HEK293 (cell line): Measurements from ENCODE around the gene EPHB3.
A peak's percentile ranks its signal among the peaks of the same experiment; 100 is the strongest.

Experiments used
- BCL11B ChIP-seq: fragments of 450-650 bp; formaldehyde crosslinking; IDR thresholded peaks from 2 replicates; pipeline ENCODE4 v1.5.1; 2016; ENCODE audit warnings: low read depth, missing biosample characterization, missing genetic modification characterization
- GLIS1 ChIP-seq: fragments of 450-650 bp; formaldehyde crosslinking; IDR thresholded peaks from 2 replicates; pipeline ENCODE4 v1.5.1; 2016; ENCODE audit warnings: missing biosample characterization, missing genetic modification characterization
- GLIS2 ChIP-seq: fragments of 450-650 bp; formaldehyde crosslinking; IDR thresholded peaks from 2 replicates; pipeline ENCODE4 v1.5.1; 2016; ENCODE audit warnings: missing biosample characterization, missing genetic modification characterization
- HIC1 ChIP-seq: fragments of 450-650 bp; formaldehyde crosslinking; IDR thresholded peaks from 2 replicates; pipeline ENCODE4 v1.5.1; 2016; ENCODE audit warnings: missing biosample characterization, missing genetic modification characterization
- IKZF3 ChIP-seq: fragments of 450-650 bp; IDR thresholded peaks from 2 replicates; pipeline ENCODE4 v1.5.0; 2018; ENCODE audit warnings: missing biosample characterization, mild to moderate bottlenecking, missing genetic modification characterization, moderate library complexity
- KLF16 ChIP-seq: fragments of 450-650 bp; formaldehyde crosslinking; IDR thresholded peaks from 2 replicates; pipeline ENCODE4 v1.5.1; 2017; ENCODE audit warnings: missing biosample characterization, missing genetic modification characterization
- MEIS1 ChIP-seq: sonication (generic); formaldehyde crosslinking; IDR thresholded peaks from 2 replicates; pipeline ENCODE4 v1.8.1; 2022; ENCODE audit warnings: missing genetic modification reagents, mild to moderate bottlenecking, borderline replicate concordance
- SETDB1 ChIP-seq: IDR thresholded peaks from one replicate; pipeline ENCODE4 v1.6.1; 2017; ENCODE audit warnings: mild to moderate bottlenecking, low read length, moderate library complexity, mixed read lengths; ENCODE audit not compliant: insufficient read length
- SP2 ChIP-seq: fragments of 450-650 bp; formaldehyde crosslinking; IDR thresholded peaks from 2 replicates; pipeline ENCODE4 v1.5.1; 2016; ENCODE audit warnings: missing biosample characterization, missing genetic modification characterization
- SP3 ChIP-seq: fragments of 450-650 bp; formaldehyde crosslinking; IDR thresholded peaks from 2 replicates; pipeline ENCODE4 v1.5.1; 2016; ENCODE audit warnings: missing biosample characterization, missing genetic modification characterization
- SP7 ChIP-seq: fragments of 450-650 bp; formaldehyde crosslinking; IDR thresholded peaks from 2 replicates; pipeline ENCODE4 v1.5.1; 2016; ENCODE audit warnings: missing biosample characterization, missing genetic modification characterization
- TCF7L2 ChIP-seq: IDR thresholded peaks from 2 replicates; pipeline ENCODE4 v1.6.1; 2011; ENCODE audit warnings: low read depth, mild to moderate bottlenecking, inconsistent platforms, low read length, moderate library complexity, borderline replicate concordance
- YY1 ChIP-seq: fragments of 450-650 bp; formaldehyde crosslinking; IDR thresholded peaks from 2 replicates; pipeline ENCODE4 v1.5.1; 2018; ENCODE audit warnings: missing biosample characterization, missing genetic modification characterization
- ZBTB11 ChIP-seq: fragments of 450-650 bp; formaldehyde crosslinking; conservative IDR thresholded peaks from 2 replicates; pipeline ENCODE4 v1.5.1; 2016; ENCODE audit warnings: low read depth, missing biosample characterization, missing genetic modification characterization
- ZBTB17 ChIP-seq: fragments of 450-650 bp; formaldehyde crosslinking; IDR thresholded peaks from 2 replicates; pipeline ENCODE4 v1.5.1; 2016; ENCODE audit warnings: missing biosample characterization, missing genetic modification characterization
- ZBTB48 ChIP-seq: fragments of 450-650 bp; formaldehyde crosslinking; IDR thresholded peaks from 2 replicates; pipeline ENCODE4 v1.5.1; 2016; ENCODE audit warnings: missing biosample characterization, missing genetic modification characterization
- ZFHX2 ChIP-seq: fragments of 450-650 bp; formaldehyde crosslinking; conservative IDR thresholded peaks from 2 replicates; pipeline ENCODE4 v1.5.1; 2016; ENCODE audit warnings: missing biosample characterization, missing genetic modification characterization
- ZNF133 ChIP-seq: fragments of 450-650 bp; formaldehyde crosslinking; IDR thresholded peaks from 2 replicates; pipeline ENCODE4 v1.5.1; 2016; ENCODE audit warnings: missing biosample characterization, missing genetic modification characterization
- ZNF280C ChIP-seq: fragments of 450-650 bp; formaldehyde crosslinking; IDR thresholded peaks from 2 replicates; pipeline ENCODE4 v1.5.1; 2016; ENCODE audit warnings: missing biosample characterization, missing genetic modification characterization
- ZNF350 ChIP-seq: fragments of 450-650 bp; formaldehyde crosslinking; IDR thresholded peaks from 2 replicates; pipeline ENCODE4 v1.5.0; 2017; ENCODE audit warnings: missing biosample characterization, mild to moderate bottlenecking, missing genetic modification characterization
- ZNF423 ChIP-seq: fragments of 450-650 bp; formaldehyde crosslinking; IDR thresholded peaks from 2 replicates; pipeline ENCODE4 v1.5.1; 2016; ENCODE audit warnings: missing biosample characterization, missing genetic modification characterization
- ZNF501 ChIP-seq: fragments of 450-650 bp; formaldehyde crosslinking; IDR thresholded peaks from 2 replicates; pipeline ENCODE4 v1.5.1; 2016; ENCODE audit warnings: missing biosample characterization, missing genetic modification characterization
- ZSCAN30 ChIP-seq: fragments of 450-650 bp; IDR thresholded peaks from 2 replicates; pipeline ENCODE4 v1.5.1; 2018; ENCODE audit warnings: missing biosample characterization, mild to moderate bottlenecking, missing genetic modification characterization, moderate library complexity
- ZSCAN4 ChIP-seq: fragments of 450-650 bp; formaldehyde crosslinking; IDR thresholded peaks from 2 replicates; pipeline ENCODE4 v1.5.1; 2017; ENCODE audit warnings: missing biosample characterization, missing genetic modification characterization
- TF ChIP-seq, protein P1 (sequence below): fragments of 450-650 bp; formaldehyde crosslinking; IDR thresholded peaks from 2 replicates; pipeline ENCODE4 v1.5.1; 2016; ENCODE audit warnings: missing biosample characterization, missing genetic modification characterization
- TF ChIP-seq, protein P2 (sequence below): fragments of 450-650 bp; formaldehyde crosslinking; IDR thresholded peaks from 2 replicates; pipeline ENCODE4 v1.5.1; 2017; ENCODE audit warnings: missing biosample characterization, missing genetic modification characterization

Gene EPHB3

DNA sequence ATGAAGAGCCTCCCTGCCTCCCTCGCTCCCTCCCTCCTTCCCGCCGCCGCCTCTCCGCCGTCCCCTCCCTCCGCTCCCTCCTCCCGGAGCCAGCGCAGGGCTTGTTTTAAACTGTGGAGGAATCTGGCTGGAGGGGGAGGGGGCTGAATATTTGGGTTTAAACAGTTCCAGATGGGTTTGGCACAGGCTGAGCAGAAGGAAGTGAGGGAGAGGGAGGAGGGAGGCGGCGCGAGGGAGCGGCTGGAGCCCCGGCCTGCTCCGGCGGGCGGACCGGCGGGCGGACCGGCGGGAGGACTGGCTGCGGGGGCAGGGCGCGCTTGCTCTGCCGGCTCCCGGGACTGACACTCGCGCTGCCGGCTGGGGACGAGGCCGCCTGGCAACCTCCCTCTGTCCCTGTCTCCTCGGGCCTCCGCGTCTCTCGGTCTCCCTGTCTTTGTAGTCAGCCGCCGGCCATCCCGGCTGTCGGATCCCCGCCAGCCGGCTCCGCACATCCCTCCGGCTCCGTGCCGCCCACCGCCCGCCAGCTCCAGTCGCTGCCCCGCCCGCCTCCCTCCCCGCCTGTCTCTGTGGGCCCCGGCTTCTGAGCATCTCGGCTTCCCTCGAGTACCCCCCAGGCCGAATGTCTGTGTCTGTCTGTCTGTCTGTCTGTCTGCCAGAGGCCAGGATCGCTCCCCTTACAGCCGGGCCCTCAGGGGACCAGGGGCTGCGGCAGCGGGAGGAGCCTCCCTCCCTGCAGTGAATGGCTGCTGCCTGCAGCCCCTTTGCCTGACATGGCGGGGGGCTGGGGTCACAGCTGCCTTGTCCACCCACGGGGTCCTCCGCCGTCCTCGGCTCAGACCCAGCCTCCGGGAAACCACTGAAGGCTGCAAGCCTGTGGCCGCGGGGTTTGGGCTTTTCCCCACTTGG is 7.6 kb downstream of the EPHB3 start (continued):
- TF ChIP-seq ZBTB11 (tag by site-specific recombination) = 0 out of 2 replicates have a peak, but pooled peaks have one; percentile 31
- TF ChIP-seq ZSCAN30 = peak; percentile 57; the same call in 1 of the 2 replicates
- no peak for TF ChIP-seq MEIS1
- no peak for TF ChIP-seq ZNF350 (tag by site-specific recombination)
- 0 out of 2 replicates have a peak, but pooled peaks have one; percentile 51 for TF ChIP-seq TCF7L2
- TF ChIP-seq SETDB1 = no peak
- no peak for TF ChIP-seq ZSCAN4 (tag by site-specific recombination)
- no peak for TF ChIP-seq YY1 (tag by site-specific recombination)
- peak; percentile 42 for TF ChIP-seq SP3 (tag by site-specific recombination)
- no peak for TF ChIP-seq ZNF423 (tag by site-specific recombination)
- peak; percentile 16; the same call in 1 of the 2 replicates for TF ChIP-seq KLF16 (tag by site-specific recombination)
- TF ChIP-seq SP7 (tag by site-specific recombination) = peak; percentile 16; the same call in 1 of the 2 replicates
- TF ChIP-seq ZNF501 (tag by site-specific recombination) = no peak
- TF ChIP-seq ZBTB48 = no peak
- no peak for TF ChIP-seq ZBTB17 (tag by site-specific recombination)
- no peak for TF ChIP-seq BCL11B (tag by site-specific recombination)
- TF ChIP-seq IKZF3 (tag by site-specific recombination) = 0 out of 2 replicates have a peak, but pooled peaks have one; percentile 34
- TF ChIP-seq ZNF133 (tag by site-specific recombination) = no peak
- TF ChIP-seq, protein P1, sequence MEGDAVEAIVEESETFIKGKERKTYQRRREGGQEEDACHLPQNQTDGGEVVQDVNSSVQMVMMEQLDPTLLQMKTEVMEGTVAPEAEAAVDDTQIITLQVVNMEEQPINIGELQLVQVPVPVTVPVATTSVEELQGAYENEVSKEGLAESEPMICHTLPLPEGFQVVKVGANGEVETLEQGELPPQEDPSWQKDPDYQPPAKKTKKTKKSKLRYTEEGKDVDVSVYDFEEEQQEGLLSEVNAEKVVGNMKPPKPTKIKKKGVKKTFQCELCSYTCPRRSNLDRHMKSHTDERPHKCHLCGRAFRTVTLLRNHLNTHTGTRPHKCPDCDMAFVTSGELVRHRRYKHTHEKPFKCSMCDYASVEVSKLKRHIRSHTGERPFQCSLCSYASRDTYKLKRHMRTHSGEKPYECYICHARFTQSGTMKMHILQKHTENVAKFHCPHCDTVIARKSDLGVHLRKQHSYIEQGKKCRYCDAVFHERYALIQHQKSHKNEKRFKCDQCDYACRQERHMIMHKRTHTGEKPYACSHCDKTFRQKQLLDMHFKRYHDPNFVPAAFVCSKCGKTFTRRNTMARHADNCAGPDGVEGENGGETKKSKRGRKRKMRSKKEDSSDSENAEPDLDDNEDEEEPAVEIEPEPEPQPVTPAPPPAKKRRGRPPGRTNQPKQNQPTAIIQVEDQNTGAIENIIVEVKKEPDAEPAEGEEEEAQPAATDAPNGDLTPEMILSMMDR (tag by site-specific recombination) = no peak
- TF ChIP-seq, protein P2, sequence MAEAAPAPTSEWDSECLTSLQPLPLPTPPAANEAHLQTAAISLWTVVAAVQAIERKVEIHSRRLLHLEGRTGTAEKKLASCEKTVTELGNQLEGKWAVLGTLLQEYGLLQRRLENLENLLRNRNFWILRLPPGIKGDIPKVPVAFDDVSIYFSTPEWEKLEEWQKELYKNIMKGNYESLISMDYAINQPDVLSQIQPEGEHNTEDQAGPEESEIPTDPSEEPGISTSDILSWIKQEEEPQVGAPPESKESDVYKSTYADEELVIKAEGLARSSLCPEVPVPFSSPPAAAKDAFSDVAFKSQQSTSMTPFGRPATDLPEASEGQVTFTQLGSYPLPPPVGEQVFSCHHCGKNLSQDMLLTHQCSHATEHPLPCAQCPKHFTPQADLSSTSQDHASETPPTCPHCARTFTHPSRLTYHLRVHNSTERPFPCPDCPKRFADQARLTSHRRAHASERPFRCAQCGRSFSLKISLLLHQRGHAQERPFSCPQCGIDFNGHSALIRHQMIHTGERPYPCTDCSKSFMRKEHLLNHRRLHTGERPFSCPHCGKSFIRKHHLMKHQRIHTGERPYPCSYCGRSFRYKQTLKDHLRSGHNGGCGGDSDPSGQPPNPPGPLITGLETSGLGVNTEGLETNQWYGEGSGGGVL (tag by site-specific recombination) = peak; percentile 90
- peak; percentile 21; the same call in 1 of the 2 replicates for TF ChIP-seq ZFHX2 (tag by site-specific recombination)
- no peak for TF ChIP-seq HIC1 (tag by site-specific recombination)
- peak; percentile 75; the same call in 1 of the 2 replicates for TF ChIP-seq GLIS2
- TF ChIP-seq GLIS1 (tag by site-specific recombination) = no peak
- peak; percentile 59 for TF ChIP-seq SP2
- TF ChIP-seq ZNF280C = no peak
